Breast epithelium (tissue), 3 donors: ENCODE results near the gene TBC1D2.

Source experiments
- POLR2A ChIP-seq: fragments of 450-650 bp; IDR thresholded peaks from one replicate; pipeline ENCODE4 v1.6.1; 2016; ENCODE audit warnings: antibody characterized with exemption, mild to moderate bottlenecking, moderate library complexity
- POLR2AphosphoS5 ChIP-seq, 3 donors: sonication (generic); formaldehyde crosslinking; IDR thresholded peaks; one replicate each; pipeline ENCODE4 v1.6.1; 2017; ENCODE audit warnings: antibody characterized with exemption in 3 of 3
- TF ChIP-seq, protein P1 (sequence below), 3 donors: fragments of 450-650 bp; IDR thresholded peaks; one replicate each; pipeline ENCODE4 v1.5.1; 2016 to 2017; ENCODE audit warnings: antibody characterized with exemption in 3 of 3, mild to moderate bottlenecking in 3 of 3, moderate library complexity in 3 of 3

DNA sequence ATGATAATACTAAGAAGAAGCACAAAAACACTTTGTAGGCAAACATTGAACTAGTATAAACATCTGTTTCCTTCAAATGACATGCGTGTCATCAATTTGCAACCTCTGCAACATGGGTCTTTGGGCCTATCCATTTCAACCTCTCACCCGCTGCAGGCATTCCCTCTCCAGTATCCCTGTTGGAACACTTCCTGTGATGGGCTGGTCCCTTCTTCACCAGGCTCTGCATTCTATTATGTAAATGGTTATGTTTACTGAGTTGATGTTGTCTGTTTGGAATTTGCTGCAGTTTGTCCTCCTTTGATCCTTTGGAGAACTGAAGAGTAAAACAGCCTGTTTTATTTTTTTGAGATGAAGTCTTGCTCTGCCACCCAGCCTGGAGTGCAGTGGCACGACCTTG, 16.6 kb upstream of the TBC1D2 start:
- TF ChIP-seq POLR2A, result no peak
- TF ChIP-seq, protein P1, sequence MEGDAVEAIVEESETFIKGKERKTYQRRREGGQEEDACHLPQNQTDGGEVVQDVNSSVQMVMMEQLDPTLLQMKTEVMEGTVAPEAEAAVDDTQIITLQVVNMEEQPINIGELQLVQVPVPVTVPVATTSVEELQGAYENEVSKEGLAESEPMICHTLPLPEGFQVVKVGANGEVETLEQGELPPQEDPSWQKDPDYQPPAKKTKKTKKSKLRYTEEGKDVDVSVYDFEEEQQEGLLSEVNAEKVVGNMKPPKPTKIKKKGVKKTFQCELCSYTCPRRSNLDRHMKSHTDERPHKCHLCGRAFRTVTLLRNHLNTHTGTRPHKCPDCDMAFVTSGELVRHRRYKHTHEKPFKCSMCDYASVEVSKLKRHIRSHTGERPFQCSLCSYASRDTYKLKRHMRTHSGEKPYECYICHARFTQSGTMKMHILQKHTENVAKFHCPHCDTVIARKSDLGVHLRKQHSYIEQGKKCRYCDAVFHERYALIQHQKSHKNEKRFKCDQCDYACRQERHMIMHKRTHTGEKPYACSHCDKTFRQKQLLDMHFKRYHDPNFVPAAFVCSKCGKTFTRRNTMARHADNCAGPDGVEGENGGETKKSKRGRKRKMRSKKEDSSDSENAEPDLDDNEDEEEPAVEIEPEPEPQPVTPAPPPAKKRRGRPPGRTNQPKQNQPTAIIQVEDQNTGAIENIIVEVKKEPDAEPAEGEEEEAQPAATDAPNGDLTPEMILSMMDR (IDR thresholded peaks at IDR 0.05), result no peak
- TF ChIP-seq POLR2AphosphoS5 (IDR thresholded peaks at IDR 0.05), result no peak
